HG03558 (cell line): ENCODE results near the gene SLC1A3.
A peak's percentile ranks its signal among the peaks of the same experiment; 100 is the strongest.

ENCODE experiments used
- ATAC-seq: cut with Tn5 transposase; IDR thresholded peaks from one replicate; pipeline ENCODE4 v1.9.1; 2021; ENCODE audit warnings: moderate number of reproducible peaks; ENCODE audit not compliant: unreplicated experiment; ENCODE audit errors: extremely low read depth

Gene SLC1A3

DNA sequence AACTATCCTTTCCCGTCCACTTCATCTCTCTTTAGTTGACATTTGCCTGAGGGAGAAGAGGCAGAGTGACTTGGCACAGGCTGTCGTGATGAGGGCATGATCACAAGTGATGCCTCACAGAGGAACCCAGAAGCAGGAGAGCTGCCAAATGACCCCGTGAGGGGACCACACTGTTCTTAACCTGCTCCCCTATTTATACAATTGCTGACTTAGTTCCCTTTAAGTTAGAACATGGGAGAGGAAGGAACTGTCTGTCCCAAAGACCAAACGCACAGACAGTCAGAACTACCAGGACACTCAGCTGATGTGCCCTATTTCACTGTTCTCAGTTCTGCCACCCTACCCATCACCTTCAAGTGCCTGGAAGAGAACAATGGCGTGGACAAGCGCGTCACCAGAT lies 73.7 kb downstream of the SLC1A3 start:
- ATAC-seq, result no peak

DNA sequence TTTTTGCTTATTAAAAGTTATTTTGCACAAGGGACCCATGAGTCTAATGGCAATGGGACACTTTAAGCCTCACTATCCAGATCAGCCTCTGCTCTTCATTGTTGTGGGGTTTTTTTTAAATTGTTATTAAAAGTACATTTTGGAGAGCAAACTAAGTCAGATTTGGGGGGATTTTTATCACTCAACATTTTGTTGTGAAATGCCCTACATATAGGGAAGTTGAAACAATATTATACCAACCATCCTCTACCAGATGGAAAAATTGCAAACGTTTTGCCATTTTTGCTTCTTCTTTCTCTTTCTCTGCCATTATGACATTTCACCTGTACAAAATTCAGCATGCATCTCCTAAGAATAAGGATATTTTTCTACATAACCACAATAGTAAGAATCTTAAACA lies 75.3 kb downstream of the SLC1A3 start:
- ATAC-seq, result no peak

DNA sequence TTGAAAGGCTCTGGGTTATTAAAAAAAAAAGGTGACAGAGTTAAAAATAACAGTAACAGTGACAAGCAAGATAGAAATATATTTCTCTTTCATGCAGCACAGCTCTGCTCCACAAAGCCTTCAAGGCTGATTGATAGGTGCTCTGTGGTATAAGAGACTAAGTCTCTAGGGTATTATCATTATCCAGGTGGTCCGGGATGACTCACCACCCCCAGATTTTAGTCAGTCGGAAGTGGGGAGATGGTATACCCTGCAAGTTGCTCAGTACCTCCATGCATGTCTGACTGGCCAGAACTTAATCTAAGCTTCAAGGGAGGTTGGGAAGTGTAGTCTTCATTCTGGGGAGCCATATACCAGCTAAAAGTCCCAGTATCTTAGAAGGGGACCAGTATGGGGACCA lies 76.1 kb downstream of the SLC1A3 start:
- no peak for ATAC-seq

DNA sequence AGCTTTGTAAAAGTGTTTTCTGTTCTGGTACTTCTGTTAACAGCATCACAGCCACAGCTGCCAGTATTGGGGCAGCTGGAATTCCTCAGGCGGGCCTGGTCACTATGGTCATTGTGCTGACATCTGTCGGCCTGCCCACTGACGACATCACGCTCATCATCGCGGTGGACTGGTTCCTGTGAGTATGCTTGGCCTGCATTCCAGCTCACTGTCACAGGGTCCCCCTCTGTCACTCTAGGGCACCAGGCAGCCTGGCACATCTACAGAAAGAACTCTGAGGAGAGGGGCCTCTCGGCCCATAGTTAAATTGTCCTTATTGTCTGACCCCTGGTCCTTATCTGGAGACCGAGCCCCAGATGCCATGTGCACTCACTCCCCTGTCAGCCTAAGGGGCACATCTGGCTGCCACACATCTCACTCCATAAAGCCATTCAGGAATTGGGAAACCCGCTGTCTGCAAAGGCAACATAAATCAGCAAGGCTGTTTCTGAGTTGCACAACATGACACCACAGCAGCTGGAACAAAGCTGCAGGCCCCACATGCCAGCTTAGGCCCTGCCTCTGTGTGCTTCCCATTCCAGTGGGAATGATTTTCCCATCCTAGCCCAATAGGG lies 77.5 kb downstream of the SLC1A3 start:
- no peak for ATAC-seq

DNA sequence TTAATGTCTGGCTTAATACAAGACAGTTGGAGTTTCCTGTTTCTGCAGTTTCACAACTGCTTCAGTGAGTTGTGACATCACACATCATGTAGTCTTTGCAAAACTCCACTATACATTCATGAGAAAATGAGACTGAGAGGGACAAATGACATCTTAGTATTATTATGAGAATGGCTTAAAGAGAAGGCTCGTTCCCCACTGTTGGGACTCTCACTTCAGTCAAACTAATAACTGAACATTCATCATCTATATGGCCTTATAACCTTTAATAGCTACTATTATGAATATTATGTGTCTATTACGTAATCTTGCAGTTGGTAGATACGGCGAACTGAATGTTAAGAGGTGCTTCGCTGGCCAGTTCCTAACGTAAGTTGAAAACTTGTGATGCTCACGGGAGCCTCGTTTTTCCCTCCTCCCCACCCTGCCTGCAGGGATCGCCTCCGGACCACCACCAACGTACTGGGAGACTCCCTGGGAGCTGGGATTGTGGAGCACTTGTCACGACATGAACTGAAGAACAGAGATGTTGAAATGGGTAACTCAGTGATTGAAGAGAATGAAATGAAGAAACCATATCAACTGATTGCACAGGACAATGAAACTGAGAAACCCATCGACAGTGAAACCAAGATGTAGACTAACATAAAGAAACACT lies 79.4 kb downstream of the SLC1A3 start:
- ATAC-seq, result no peak

DNA sequence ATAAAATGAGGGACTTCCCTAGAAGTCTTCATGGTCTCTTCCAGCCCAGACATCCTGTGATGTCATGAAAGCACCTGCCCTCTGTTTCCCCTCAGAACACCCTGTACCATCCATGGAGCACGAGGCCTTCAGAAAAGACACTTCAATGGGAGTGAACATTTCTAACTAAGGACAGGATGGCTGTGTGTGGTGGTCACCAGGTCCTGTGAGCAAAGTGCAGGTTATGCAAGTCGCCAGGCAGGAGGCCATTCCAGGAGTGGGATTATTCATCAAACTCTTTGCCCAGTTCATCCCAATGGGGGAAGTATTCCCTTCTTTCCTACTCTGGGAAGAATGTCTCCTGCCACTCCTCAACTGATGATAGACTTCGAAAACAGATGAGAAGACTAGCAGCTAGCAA lies 80.5 kb downstream of the SLC1A3 start:
- no peak for ATAC-seq

DNA sequence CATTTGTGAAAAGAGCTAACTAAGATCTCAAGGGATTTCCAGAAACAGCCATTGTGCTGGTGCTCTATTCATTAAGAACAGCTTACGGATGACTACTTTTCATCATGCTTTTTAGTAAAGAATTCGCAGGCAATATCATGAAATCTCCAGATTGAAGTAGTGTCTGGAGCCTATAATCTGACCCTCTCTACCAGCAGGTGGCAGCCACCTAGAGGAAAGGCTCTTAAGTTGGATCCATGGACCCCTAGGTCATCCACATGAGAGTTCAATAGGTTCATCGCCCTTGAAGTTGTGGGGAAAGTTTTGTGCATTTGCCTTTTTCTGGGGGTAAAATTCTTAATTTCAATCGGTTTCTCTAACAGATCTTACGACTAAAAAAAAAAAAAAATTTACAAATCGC lies 82.3 kb downstream of the SLC1A3 start:
- no peak for ATAC-seq

DNA sequence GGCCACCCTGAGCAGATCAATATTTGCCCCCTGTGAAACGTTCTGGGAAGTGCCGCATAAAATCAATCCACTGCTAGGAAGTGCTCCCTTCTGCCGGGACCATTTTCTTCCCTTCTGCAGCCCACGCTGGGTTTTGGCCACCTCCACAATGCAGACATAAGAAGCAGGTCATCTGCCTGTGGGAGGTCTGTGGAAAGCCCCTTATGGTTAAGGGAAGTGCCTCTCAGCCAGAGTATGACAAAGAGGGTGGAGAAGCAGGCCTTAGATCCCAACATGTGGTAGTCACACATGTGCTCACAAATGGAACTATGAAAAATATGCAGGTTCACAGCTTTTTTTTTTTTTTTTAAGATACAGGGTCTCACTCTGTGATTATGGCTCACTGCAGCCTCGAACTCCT lies 82.8 kb downstream of the SLC1A3 start:
- ATAC-seq, result peak; percentile 21

DNA sequence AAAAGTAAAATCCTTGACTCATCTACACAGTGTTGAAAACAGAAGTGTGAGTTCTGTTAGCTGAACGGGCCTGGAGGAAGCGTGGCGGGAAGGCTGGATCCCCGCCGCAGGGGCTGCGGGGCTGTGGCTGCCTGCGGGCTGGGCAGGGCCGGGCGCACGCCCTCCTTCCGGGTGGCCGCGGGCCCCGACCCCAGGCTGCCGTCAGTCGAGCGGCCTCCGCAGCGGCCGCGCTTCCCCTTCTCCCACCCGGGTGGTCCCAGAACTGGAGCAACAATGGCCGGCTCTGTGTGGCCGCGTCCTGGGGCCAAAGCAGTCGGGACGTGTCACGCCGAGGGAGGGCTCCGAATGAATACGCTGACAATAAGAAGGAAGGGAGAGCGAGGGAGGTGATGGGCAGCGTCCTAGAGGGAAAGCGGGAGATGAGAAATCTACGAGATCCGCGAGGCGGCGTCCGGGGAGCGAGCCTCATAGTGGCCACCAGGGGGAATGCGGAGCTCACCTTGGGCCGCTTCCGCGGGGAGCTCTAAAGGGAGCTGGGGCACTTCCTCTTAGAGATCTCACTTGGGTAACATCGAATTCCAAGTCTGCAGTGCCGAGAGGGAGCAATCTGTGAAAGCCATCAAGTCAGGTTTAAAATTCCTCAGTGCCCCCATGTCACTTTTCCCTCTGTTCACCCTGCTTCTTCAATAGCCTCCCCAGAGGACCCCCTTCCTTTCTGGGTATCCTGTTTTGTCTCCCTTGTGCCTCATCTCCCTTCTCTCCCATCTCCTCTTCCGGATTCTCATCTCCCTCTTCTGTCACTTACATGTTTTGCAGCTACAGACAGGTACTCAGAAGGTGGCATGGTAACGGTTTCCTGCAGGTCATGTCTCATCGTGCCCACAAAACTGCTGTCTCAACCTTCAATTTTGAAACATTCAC lies 83.9 kb downstream of the SLC1A3 start:
- peak; percentile 38 for ATAC-seq

DNA sequence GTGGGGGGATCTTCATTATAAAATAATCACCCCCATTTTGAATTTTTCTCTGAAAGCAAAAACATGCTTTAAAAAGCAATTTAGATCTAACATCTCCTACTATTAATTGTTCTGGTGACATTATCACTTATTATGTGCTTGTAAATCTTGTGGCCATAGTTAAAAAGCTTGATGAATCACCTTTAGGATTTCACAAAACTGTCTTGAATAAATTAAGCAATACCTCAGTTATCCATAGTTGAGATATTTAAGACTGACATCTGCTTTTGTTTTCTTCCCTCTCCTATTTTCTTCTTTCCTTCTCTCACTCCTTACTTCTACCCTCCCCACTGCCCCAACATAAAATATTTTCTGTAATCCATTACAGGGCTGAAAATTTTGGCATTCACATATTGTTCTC lies 84.8 kb downstream of the SLC1A3 start:
- ATAC-seq, result no peak

DNA sequence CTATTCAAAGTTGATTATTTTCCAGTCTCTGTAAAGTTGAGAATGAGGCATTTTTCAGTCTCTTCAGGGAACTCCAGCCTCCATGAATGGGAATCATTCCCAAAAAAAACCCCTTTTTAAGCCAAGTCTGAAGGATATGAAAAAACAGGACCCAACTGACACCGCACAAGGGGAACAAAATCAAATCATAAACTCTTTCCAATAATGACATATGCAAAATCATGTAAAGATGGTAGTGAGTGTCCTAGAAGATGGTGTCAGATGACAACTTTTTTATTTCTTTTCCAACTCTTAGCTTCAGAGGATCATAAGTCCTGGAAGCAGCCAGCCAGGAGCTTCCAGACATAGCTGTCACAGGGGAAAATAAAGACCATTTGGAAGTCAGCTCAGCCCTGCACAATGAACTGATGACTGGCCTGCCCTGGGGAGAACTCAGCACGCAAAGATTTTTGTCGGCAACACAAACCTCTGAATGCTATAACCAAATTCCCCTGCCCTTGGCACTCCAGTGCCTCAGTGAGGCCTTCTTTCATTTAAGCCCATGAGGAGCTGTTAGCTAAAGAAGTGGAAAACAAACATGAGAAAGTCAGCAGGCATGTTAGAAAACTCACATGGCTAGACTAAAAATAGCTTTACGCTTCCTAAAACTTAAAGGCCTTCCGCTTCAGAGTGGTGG lies 85.4 kb downstream of the SLC1A3 start:
- no peak for ATAC-seq

DNA sequence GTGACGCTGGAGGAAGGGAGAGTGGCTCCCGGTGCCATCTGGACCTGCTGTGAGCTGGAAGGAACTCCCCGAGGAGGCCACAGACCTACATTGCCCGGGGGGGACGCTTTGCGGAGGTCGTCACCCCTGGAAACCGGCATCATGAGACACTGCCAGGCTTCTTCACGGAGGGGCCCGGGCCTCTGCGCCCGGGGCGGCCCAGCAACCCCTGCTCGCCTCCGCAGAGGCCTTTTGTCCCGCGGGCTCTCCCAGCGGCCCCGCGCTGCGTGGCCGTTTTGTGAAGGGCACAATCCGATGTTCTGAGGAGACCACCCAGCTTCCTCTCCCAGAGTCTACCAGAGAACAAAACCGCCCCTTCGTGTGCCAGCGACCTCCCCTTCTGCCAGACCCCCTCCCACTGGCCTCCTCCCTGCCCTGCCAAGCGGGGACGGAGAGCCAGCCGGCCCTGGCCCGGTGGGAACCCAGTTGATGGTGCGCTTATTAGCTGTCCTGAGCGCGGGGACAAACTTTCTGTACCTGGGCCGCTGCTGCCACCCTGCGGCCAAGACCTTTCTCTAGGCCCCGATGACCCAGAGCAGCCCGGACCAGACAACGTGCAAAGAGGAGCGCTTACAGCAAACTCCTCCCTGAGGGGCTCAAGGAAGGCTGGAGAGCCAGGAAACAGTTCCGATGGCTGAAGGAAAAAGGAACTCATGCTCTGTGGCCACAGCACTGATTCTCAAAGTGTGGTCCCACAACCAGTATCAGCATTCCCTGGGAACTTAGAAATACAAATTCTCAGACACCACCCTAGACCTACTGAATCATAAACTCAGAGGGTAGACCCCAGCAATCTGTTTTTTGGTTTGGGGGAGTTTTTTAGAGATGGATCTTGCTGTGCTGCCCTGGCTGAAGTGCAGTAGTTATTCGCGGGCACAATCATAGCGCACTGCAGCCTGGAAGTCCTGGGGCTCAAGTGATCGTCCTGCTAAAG lies 86.7 kb downstream of the SLC1A3 start:
- no peak for ATAC-seq

DNA sequence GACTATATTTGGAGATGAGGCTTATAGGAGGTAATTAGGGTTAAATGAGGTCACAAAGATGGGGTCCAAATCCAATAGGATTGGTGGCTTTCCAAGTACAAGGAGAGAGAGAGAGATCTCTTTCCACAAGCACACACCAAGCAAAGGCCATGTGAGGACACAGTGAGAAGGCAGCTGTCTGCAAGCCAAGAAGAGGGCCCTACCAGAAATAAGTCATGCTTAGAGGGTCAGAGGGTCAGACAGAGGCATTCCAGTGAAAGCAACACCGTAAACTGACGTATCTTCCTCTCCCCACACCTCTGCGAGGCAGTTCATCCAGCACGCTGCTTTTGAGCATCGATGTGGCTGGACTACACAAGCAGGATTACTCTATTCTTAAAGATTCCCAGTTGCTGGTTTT lies 87.9 kb downstream of the SLC1A3 start:
- ATAC-seq, result no peak

DNA sequence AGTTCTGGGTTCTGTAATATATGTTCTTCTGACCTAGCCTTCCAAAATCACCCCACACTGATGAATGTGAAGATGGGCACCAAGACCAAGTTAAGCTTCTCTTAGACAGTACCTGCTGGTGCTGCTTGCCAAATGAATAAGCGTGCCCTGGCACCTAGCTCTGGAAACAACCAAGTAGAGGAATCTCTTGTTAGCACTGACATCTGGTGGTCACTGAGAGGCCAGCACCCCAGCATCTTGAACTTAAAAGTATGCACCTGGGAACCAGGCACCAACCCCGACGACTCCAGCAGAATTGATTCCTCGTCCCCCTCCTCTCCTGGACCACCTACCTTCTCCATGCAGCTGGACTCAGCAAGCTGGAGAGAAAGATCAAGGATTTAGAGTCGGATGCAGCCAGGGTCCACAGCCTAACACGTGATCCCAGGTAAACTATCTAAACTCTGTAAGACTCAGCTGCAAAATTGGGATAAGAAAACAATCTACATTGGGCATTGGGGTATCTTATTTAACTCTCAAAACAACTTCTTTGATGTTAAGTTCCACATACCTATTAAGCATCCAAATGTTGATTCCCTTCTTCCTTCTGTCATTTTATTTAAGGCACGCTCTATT lies 89.8 kb downstream of the SLC1A3 start:
- peak; percentile 34 for ATAC-seq

DNA sequence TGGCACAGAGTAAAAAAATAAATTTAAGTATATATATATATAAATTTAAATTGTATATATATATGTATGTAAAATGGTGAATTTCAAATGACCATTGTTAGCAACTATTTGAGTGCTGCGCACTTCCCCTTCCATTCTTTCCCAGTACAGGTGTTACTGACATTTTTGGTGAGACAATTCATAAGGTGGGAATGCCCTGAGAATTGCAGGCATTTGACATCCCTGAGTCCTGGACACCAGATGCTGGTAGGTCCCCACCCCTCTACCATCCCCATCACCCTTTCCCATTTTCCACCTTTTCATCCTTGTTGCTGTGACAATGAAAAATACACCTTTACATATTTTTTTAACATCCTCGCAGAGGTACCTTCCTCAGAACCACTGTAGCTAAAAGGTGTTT lies 91.6 kb downstream of the SLC1A3 start:
- ATAC-seq, result no peak

DNA sequence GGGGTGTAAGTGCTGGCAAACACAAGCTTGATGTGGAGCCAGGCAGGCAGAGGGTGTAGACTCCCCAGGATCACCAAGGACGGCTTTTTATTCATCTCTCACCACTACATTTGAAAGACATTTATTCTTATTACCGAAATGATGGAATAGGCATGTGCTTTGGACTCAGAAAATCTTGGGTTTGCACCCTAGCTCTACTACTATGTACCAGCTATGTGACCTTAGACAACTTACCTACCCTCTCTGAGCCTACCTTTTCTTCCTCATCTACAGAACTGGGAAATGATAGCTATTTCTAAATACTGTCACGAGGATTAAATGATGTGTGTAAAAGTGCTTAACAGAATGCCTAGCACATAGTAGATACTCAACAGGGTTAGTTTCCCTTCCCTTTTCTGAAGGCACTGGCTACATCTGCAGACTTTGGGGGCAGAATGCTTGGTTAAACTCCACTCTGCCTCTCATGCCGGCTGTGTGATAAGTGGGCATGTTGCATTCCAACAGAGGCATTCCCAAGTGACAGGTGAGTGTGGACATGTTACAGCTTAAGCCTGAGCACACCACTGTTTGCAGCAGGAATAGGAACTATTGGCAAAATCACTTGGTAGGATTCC lies 94.8 kb downstream of the SLC1A3 start:
- ATAC-seq, result peak; percentile 88

DNA sequence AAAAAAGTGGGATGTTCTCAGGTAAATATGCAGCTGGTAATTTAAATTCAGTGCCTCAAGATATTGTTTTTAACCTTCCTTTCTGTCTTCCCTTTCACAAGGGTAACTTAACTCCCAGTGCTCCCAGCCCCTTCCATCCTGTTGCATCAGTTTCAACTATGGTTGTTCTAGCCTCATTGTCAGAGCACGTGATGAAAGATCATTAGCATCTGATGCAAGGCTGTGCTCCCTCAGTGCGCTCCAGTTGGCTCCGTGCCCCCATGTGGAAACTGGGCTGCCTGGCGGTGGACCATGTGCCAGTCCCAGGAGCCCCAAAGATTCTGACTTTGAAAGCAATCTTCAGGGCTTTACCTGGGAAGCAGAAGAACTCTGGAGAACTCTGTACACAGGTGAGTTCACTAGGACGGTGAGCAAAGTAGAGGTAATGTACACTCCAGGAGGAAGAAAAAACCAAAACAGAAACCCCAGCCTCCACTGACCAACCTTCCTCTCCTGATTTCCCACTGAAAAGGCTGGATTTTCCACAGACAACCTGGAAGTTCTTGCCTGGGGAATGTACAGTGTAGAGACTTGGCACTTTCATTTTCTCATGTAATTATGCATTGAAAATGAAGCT lies 96.9 kb downstream of the SLC1A3 start:
- ATAC-seq, result no peak

DNA sequence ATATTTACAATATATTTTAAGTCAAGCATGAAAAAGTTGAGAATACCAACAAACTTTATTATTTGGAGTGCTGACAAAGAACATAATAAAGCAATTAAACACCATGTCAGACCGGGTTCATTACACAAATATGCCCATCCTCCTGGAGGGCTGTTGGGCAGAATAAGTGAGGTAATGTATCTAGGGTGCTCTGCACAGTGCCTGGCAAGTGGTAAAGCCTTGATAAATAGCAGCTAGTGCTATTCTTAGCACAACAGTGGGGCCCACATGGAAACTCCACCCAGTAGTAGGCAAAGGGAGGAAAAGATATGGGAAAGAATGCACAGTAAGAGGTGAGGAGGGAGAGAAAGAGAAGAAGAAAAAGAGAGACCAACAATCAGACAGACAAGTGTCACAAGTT lies 97.7 kb downstream of the SLC1A3 start:
- no peak for ATAC-seq
